DOHH2 (cell line): ENCODE data around the gene AEBP1.

ENCODE experiments used
- H3F3A ChIP-seq: fragments of 200-600 bp; sonication (generic), shearing (Covaris generic); 2 replicates; pipeline ENCODE4 v1.6.0; 2016; ENCODE audit warnings: antibody characterized with exemption, mild to moderate bottlenecking; ENCODE audit not compliant: control insufficient read depth, insufficient read depth
- H3K27ac ChIP-seq: fragments of 200-600 bp; sonication (generic); 2 replicates; pipeline ENCODE4 v1.5.1; 2014; ENCODE audit warnings: low read depth, mild to moderate bottlenecking, low read length, moderate library complexity
- H3K27me3 ChIP-seq: fragments of 200-600 bp; sonication (generic); 2 replicates; pipeline ENCODE4 v1.6.1; 2014; ENCODE audit warnings: mild to moderate bottlenecking, low read length, mixed read lengths; ENCODE audit not compliant: control insufficient read depth
- H3K36me3 ChIP-seq: fragments of 200-600 bp; sonication (generic); 2 replicates; pipeline ENCODE4 v1.6.1; 2014; ENCODE audit warnings: mild to moderate bottlenecking, low read length, moderate library complexity, mixed read lengths; ENCODE audit not compliant: control insufficient read depth
- H3K4me1 ChIP-seq: fragments of 200-600 bp; sonication (generic); 2 replicates; pipeline ENCODE4 v1.6.1; 2014; ENCODE audit warnings: mild to moderate bottlenecking, low read length, mixed read lengths; ENCODE audit not compliant: control insufficient read depth
- H3K4me2 ChIP-seq: fragments of 200-600 bp; sonication (generic); 2 replicates; pipeline ENCODE4 v1.6.0; 2014; ENCODE audit warnings: mild to moderate bottlenecking, low read length, moderate library complexity
- H3K4me3 ChIP-seq: fragments of 200-600 bp; sonication (generic); 2 replicates; pipeline ENCODE4 v1.5.1; 2014; ENCODE audit warnings: mild to moderate bottlenecking, low read length, mixed read lengths
- H3K79me2 ChIP-seq: fragments of 200-600 bp; sonication (generic); 2 replicates; pipeline ENCODE4 v1.6.1; 2014; ENCODE audit warnings: mild to moderate bottlenecking, low read length, mixed read lengths; ENCODE audit not compliant: control insufficient read depth
- H3K9me2 ChIP-seq: fragments of 200-600 bp; sonication (generic); replicated peaks from 2 replicates; pipeline ENCODE4 v1.6.1; 2014; ENCODE audit warnings: mild to moderate bottlenecking, low read length, mixed read lengths; ENCODE audit not compliant: control insufficient read depth
- H3K9me3 ChIP-seq: fragments of 200-600 bp; sonication (generic); 2 replicates; pipeline ENCODE4 v1.6.1; 2014; ENCODE audit warnings: antibody characterized with exemption, low read length, mixed read lengths; ENCODE audit not compliant: control insufficient read depth, insufficient read depth
- H4K20me1 ChIP-seq: fragments of 200-600 bp; sonication (generic); 2 replicates; pipeline ENCODE4 v1.6.0; 2014; ENCODE audit warnings: low read depth, mild to moderate bottlenecking, antibody characterized with exemption, low read length, moderate library complexity; ENCODE audit not compliant: control insufficient read depth, insufficient read depth
- EZH2phosphoT487 ChIP-seq: fragments of 200-600 bp; sonication (generic); IDR thresholded peaks from 2 replicates; pipeline ENCODE4 v1.6.1; 2017; ENCODE audit warnings: borderline replicate concordance, mild to moderate bottlenecking, antibody characterized with exemption, low read length, moderate library complexity, mixed read lengths
- TF ChIP-seq, protein P1 (sequence below): fragments of 200-600 bp; sonication (generic); IDR thresholded peaks from one replicate; pipeline ENCODE4 v1.5.1; 2014; ENCODE audit warnings: antibody characterized with exemption, mild to moderate bottlenecking, low read depth, low read length; ENCODE audit not compliant: poor library complexity, severe bottlenecking

The AEBP1 gene

DNA sequence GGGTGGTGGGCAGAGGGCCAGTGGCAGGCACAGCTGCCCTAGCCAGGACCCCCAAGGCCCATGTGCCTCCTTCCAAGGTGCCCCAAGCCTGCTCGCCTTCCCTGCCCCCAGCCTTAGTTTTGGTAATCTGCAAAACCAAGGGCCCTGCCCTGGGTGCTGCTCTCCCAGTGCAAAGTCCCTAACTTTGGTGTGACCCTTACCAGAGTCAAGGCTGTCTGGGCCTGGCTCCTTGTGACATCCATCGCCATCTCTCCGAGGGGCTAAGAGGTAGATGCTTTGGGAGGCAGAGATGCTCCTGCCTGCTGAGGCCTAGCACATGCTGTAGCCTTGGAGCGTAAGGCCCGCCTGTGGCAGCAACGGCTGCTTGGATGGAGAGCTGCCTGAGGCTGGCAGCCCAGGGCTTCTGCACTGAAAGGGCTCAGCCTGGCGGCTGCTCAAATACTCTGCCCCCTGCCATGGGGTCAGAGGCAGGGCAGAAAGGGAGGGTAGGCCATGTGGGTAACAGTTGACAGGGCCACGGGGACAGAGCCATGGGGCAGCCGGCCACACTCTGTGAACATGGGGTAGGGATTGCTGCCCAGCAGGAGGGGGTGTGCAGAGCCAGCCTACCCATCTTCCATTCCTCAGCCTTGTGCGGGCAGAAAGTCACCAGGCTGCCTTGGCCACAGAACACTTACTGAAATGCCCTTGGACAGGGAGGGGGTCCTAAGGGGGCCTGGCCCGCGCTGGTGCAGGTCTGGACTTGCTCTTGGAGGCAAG is 54.9 kb downstream of the AEBP1 start:
- no peak overlapping the region for H3K4me2 ChIP-seq
- H3K9me2 ChIP-seq, result no peaks in the 10 kb centered on the region
- no peak overlapping the region for H3K27ac ChIP-seq

DNA sequence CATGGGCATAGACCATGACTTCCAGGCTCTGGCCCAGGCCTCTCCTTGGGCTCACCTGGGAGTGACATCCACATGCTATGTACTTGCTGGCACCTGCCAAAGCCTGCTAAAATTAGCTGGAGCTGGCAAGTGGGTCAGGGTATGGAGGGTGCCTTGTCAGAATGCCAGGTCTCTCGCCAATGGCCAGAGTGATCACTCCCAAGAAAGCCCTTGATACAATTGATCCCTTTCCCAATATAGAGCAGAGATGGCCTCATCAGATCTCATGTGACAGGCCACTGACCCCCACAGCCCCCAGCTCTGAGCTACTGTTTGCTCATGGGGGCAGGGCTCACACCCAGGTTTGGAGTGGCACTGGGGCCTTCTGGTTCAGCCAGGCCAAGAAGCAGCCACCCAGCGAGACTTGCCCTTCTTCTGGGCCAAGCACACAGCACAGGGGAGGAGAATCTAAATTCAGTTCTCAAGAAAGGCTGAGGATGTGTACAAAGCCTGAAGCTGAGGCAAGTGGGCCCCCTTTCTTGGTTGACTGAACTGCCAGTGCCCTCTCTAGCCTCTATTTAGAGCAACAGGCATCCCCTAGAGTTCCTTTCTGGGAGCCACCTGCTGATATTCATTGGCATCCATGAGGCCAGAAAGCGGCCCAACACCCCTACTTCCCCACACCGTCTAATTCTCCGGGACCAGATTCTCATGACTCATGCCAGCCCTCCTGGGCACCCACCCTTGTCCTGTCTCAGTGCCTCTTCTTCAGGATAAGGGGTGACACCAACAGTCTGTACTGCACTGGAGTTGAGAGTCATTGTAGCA is 55.9 kb downstream of the AEBP1 start:
- Histone ChIP-seq H3K9me2 (no peaks in the 10 kb centered on the region), H3K4me3 (no peak overlapping the region), H3K79me2 (no peaks in the 10 kb centered on the region), H3K27me3 (peaks cover 24% of the 10 kb centered on the region), H4K20me1 (no peaks in the 10 kb centered on the region), H3K36me3 (no peaks in the 10 kb centered on the region), H3K4me1 (no peaks in the 10 kb centered on the region), H3K4me2 (no peak overlapping the region), H3K27ac (no peak overlapping the region), H3K9me3 (no peaks in the 10 kb centered on the region), H3F3A (no peaks in the 10 kb centered on the region)
- no peak for TF ChIP-seq EZH2phosphoT487
- TF ChIP-seq, protein P1, sequence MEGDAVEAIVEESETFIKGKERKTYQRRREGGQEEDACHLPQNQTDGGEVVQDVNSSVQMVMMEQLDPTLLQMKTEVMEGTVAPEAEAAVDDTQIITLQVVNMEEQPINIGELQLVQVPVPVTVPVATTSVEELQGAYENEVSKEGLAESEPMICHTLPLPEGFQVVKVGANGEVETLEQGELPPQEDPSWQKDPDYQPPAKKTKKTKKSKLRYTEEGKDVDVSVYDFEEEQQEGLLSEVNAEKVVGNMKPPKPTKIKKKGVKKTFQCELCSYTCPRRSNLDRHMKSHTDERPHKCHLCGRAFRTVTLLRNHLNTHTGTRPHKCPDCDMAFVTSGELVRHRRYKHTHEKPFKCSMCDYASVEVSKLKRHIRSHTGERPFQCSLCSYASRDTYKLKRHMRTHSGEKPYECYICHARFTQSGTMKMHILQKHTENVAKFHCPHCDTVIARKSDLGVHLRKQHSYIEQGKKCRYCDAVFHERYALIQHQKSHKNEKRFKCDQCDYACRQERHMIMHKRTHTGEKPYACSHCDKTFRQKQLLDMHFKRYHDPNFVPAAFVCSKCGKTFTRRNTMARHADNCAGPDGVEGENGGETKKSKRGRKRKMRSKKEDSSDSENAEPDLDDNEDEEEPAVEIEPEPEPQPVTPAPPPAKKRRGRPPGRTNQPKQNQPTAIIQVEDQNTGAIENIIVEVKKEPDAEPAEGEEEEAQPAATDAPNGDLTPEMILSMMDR, result no peak

More for the DNA sequence above, 54.9 kb downstream of the AEBP1 start:
- H3K4me1 ChIP-seq, result no peaks in the 10 kb centered on the region
- no peaks in the 10 kb centered on the region for H3F3A ChIP-seq
- H3K79me2 ChIP-seq, result no peaks in the 10 kb centered on the region
- no peak for TF ChIP-seq EZH2phosphoT487
- TF ChIP-seq, protein P1, result no peak
- H3K27me3 ChIP-seq, result peaks cover 22% of the 10 kb centered on the region
- no peaks in the 10 kb centered on the region for H4K20me1 ChIP-seq
- no peaks in the 10 kb centered on the region for H3K9me3 ChIP-seq
- no peaks in the 10 kb centered on the region for H3K36me3 ChIP-seq
- no peak overlapping the region for H3K4me3 ChIP-seq

DNA sequence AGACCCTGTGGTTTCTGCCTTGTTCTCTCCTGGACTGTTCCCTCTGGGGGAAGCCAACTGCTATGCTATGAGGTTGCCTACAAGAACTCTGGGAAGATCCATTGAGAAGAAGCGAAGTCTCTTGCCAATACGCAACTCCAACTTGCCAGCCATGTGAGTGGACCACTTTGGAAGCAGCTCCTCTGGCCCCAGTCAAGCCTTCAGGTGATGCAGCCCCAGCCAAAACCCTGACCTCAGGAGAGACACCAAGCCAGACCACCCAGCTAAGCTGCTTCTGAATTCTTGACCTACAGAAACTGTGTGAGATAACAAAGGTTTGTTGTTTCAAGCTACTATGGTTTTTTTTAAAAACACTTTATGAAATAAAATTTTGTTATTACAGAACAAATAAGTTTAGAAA is 57.2 kb downstream of the AEBP1 start:
- Histone ChIP-seq H3K79me2 (no peaks in the 10 kb centered on the region), H3K4me1 (no peaks in the 10 kb centered on the region), H3K4me3 (no peak overlapping the region), H3K9me3 (no peaks in the 10 kb centered on the region), H3K9me2 (no peaks in the 10 kb centered on the region), H3F3A (no peaks in the 10 kb centered on the region), H4K20me1 (no peaks in the 10 kb centered on the region), H3K36me3 (no peaks in the 10 kb centered on the region), H3K27ac (no peak overlapping the region), H3K27me3 (peaks cover 22% of the 10 kb centered on the region), H3K4me2 (no peak overlapping the region)
- TF ChIP-seq, protein P1, result no peak
- no peak for TF ChIP-seq EZH2phosphoT487
